ENCODE results near the gene RSPO4.

RSPO4 gene

DNA sequence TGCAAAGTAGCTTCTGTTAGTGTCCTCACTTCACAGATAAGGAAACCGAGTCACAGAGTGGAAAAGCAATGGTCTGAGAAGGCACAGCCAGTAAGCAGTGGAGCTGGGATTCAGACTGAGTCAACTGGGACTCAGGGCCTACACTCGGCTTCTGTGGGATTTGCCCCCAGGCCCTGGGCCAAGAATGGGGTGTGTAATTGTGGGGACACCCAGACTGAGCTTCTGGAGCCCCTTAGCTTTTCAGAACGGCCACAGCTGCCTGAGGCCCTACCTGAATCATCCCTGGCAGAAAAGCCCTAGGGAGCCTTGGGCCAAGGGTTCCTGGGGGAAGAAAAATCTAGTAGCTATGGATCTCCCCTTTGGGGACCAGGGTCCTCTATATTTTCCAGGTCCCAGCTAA, 92.5 kb downstream of the RSPO4 start:
- no peaks in the 10 kb centered on the region for H3K36me3 ChIP-seq (ENCODE audit: insufficient read depth, low read length)
- ATAC-seq (ENCODE audit: insufficient read depth, low read depth) (no peak), DNase-seq (no peak)
- no peaks in the 10 kb centered on the region for H3K9me3 ChIP-seq (ENCODE audit: insufficient read depth, low read length, severe bottlenecking)
- no peak overlapping the region for H2AFZ ChIP-seq (ENCODE audit: low read depth, low read length)
- H3K4me1 ChIP-seq (ENCODE audit: insufficient read depth, low read length): no peaks in the 10 kb centered on the region
- peaks cover 13% of the 10 kb centered on the region for H3K27me3 ChIP-seq (ENCODE audit: insufficient read depth, low read length, poor library complexity)
- H4K20me1 ChIP-seq (ENCODE audit: insufficient read depth, low read length): peaks cover 4% of the 10 kb centered on the region
- no peak overlapping the region for H3K27ac ChIP-seq (ENCODE audit: low read length)
- H3K9ac ChIP-seq (ENCODE audit: low read depth, low read length): no peak overlapping the region
- H3K4me2 ChIP-seq (ENCODE audit: insufficient read depth, low read length): no peak overlapping the region
- no peaks in the 10 kb centered on the region for H3K79me2 ChIP-seq (ENCODE audit: insufficient read depth, low read length)
- TF ChIP-seq, protein P1, sequence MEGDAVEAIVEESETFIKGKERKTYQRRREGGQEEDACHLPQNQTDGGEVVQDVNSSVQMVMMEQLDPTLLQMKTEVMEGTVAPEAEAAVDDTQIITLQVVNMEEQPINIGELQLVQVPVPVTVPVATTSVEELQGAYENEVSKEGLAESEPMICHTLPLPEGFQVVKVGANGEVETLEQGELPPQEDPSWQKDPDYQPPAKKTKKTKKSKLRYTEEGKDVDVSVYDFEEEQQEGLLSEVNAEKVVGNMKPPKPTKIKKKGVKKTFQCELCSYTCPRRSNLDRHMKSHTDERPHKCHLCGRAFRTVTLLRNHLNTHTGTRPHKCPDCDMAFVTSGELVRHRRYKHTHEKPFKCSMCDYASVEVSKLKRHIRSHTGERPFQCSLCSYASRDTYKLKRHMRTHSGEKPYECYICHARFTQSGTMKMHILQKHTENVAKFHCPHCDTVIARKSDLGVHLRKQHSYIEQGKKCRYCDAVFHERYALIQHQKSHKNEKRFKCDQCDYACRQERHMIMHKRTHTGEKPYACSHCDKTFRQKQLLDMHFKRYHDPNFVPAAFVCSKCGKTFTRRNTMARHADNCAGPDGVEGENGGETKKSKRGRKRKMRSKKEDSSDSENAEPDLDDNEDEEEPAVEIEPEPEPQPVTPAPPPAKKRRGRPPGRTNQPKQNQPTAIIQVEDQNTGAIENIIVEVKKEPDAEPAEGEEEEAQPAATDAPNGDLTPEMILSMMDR (IDR thresholded peaks at IDR 0.05; ENCODE audit: borderline replicate concordance, extremely low read depth, low read length, poor library complexity, severe bottlenecking): no peak
- TF ChIP-seq EZH2 (IDR thresholded peaks at IDR 0.05; ENCODE audit: borderline replicate concordance, low read depth, low read length, severe bottlenecking): no peak
- no peak overlapping the region for H3K4me3 ChIP-seq (ENCODE audit: low read depth in 1 of 2, low read length in 2 of 2)

Data from DND-41 (cell line).